Measurements from ENCODE around the gene ITGA5. TPM values are rescaled to one million over a fixed set of nuclear protein-coding genes. Genes with fewer than 3 reads are reported as not detected.
A peak's percentile ranks its signal among the peaks of the same experiment; 100 is the strongest.

The ITGA5 gene
- total RNA-seq, 2 donors from 2014 or later: 44.2 to 99.4 TPM

GRCh38 chr12:54412786-54413185 lies 6.3 kb downstream of the ITGA5 start:
- peaks cover 0 to 6% of the 10 kb centered on the region in 2 donors for H3K36me3 ChIP-seq
- no peaks in the 10 kb centered on the region for H3K27me3 ChIP-seq (replicated peaks; ENCODE audit: insufficient read depth)
- H3K4me1 ChIP-seq (replicated peaks): no peaks in the 10 kb centered on the region
- no peak for TF ChIP-seq POLR2AphosphoS5 (IDR thresholded peaks at IDR 0.05)
- no peak for TF ChIP-seq CTCF (IDR thresholded peaks at IDR 0.05)
- H3K27ac ChIP-seq: peak overlapping the region; percentile 53 to 63
- WGBS: 73% methylated on average over 3 of the region's 3 CpGs
- intact Hi-C loops (cut with DNase I): no loop called here
- DNase-seq (ENCODE audit: low spot score): no peak
- H3K4me3 ChIP-seq: no peak overlapping the region
- H3K9me3 ChIP-seq: no peaks in the 10 kb centered on the region

GRCh38 chr12:54412348-54412747 lies 6.7 kb downstream of the ITGA5 start:
- DNase-seq (ENCODE audit: low spot score): no peak
- intact Hi-C loops (cut with DNase I): no loop called here
- Histone ChIP-seq H3K27me3 (replicated peaks; ENCODE audit: insufficient read depth) (no peaks in the 10 kb centered on the region), H3K4me3 (no peak overlapping the region), H3K9me3 (no peaks in the 10 kb centered on the region), H3K36me3 (peaks cover 0 to 9% of the 10 kb centered on the region in 2 donors), H3K27ac (peak overlapping the region in 1 of 2 donors; percentile 53), H3K4me1 (replicated peaks) (no peaks in the 10 kb centered on the region)
- no peak for TF ChIP-seq POLR2AphosphoS5 (IDR thresholded peaks at IDR 0.05)
- no peak for TF ChIP-seq POLR2A (IDR thresholded peaks at IDR 0.05)
- TF ChIP-seq CTCF (IDR thresholded peaks at IDR 0.05): no peak
- WGBS: 57% methylated on average over 4 of the region's 4 CpGs

- H3K27me3 ChIP-seq (replicated peaks; ENCODE audit: insufficient read depth): no peaks in the 10 kb centered on the region
- TF ChIP-seq POLR2A (IDR thresholded peaks at IDR 0.05): no peak
- TF ChIP-seq POLR2AphosphoS5 (IDR thresholded peaks at IDR 0.05): no peak
- TF ChIP-seq CTCF (IDR thresholded peaks at IDR 0.05): no peak
- no peaks in the 10 kb centered on the region for H3K4me1 ChIP-seq (replicated peaks)
- 53% methylated on average over 10 of the region's 10 CpGs for WGBS
- no peaks in the 10 kb centered on the region for H3K9me3 ChIP-seq
- no peak overlapping the region for H3K4me3 ChIP-seq
- no peak for DNase-seq (ENCODE audit: low spot score)
- peaks cover 2 to 9% of the 10 kb centered on the region in 2 donors for H3K36me3 ChIP-seq
- intact Hi-C loops (cut with DNase I): no loop called here
- H3K27ac ChIP-seq: no peak overlapping the region
Observed at GRCh38 chr12:54411391-54412241, 7.5 kb downstream of the ITGA5 start.

DNA sequence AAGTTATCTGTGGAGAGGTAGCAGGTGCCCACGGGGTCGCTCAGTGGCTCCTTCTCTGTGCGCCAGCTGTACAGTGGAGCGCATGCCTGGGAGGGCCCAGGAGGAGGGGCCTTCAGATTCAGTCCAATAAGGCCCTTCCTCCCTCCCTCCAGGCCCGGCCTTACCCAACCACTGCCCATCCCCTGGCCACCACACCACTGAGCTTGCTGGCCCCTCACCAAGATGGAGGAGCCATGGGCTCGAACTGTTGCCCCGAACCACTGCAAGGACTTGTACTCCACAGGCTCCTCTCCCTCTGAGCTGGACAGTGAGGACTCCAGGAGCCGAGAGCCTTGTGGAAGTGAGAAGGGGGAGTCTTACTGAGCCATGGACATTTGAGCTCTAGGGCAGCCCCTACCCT lies 9.8 kb downstream of the ITGA5 start:
- no peaks in the 10 kb centered on the region for H3K27me3 ChIP-seq (replicated peaks; ENCODE audit: insufficient read depth)
- no peak overlapping the region for H3K27ac ChIP-seq
- no peaks in the 10 kb centered on the region for H3K9me3 ChIP-seq
- intact Hi-C loops (cut with DNase I): no loop called here
- no peak overlapping the region for H3K4me3 ChIP-seq
- no peaks in the 10 kb centered on the region for H3K4me1 ChIP-seq (replicated peaks)
- TF ChIP-seq POLR2AphosphoS5 (IDR thresholded peaks at IDR 0.05) (no peak), CTCF (IDR thresholded peaks at IDR 0.05) (no peak), POLR2A (IDR thresholded peaks at IDR 0.05) (no peak)
- 91% methylated on average over 8 of the region's 8 CpGs for WGBS
- DNase-seq (ENCODE audit: low spot score): no peak
- H3K36me3 ChIP-seq: peaks cover 2 to 20% of the 10 kb centered on the region in 2 donors

Data from prostate gland (tissue), 2 donors.